ENCODE data around the gene CFAP57.

- TF ChIP-seq CTCF (IDR thresholded peaks at IDR 0.05): no peak
- TF ChIP-seq EP300 (IDR thresholded peaks at IDR 0.05): no peak
Observed at GRCh38 chr1:43221797-43222196, 49.7 kb downstream of the CFAP57 start.

Measured in ovary (tissue), 3 donors.